HepG2 (cell line): ENCODE results near the gene LENEP. TPM values are rescaled to one million over a fixed set of nuclear protein-coding genes. Genes with fewer than 3 reads are reported as not detected.
A peak's percentile ranks its signal among the peaks of the same experiment; 100 is the strongest.

Source experiments
- AHR ChIP-seq: IDR thresholded peaks from 2 replicates; pipeline ENCODE4 v1.6.1; 2018; ENCODE audit warnings: missing genetic modification reagents, missing compliant biosample characterization
- ATAD3A ChIP-seq: sonication (generic); formaldehyde crosslinking; IDR thresholded peaks from 2 replicates; pipeline ENCODE4 v1.4.0; 2020; ENCODE audit warnings: missing genetic modification reagents
- ATF7-NPFF ChIP-seq: sonication (generic); formaldehyde crosslinking; IDR thresholded peaks from 2 replicates; pipeline ENCODE4 v1.8.1; 2023; ENCODE audit warnings: mild to moderate bottlenecking, low read depth, missing genetic modification reagents, moderate library complexity
- FOXM1 ChIP-seq: sonication (generic); formaldehyde crosslinking; IDR thresholded peaks from 2 replicates; pipeline ENCODE4 v1.5.0; 2020; ENCODE audit warnings: missing genetic modification reagents
- GATA4 ChIP-seq: sonication (generic); IDR thresholded peaks from 2 replicates; pipeline ENCODE4 v1.6.1; 2016; ENCODE audit warnings: antibody characterized with exemption, low read depth, borderline replicate concordance
- GMEB1 ChIP-seq: sonication (generic); formaldehyde crosslinking; IDR thresholded peaks from 2 replicates; pipeline ENCODE4 v1.5.1; 2020; ENCODE audit warnings: missing genetic modification reagents, mild to moderate bottlenecking, borderline replicate concordance
- ISX ChIP-seq: sonication (generic); formaldehyde crosslinking; conservative IDR thresholded peaks from 2 replicates; pipeline ENCODE4 v1.5.0; 2020; ENCODE audit warnings: missing genetic modification reagents
- MTF1 ChIP-seq: sonication (generic); formaldehyde crosslinking; IDR thresholded peaks from 2 replicates; pipeline ENCODE4 v1.5.0; 2020; ENCODE audit warnings: missing genetic modification reagents
- NFKB2 ChIP-seq: sonication (generic); formaldehyde crosslinking; IDR thresholded peaks from 2 replicates; pipeline ENCODE4 v1.4.0; 2020; ENCODE audit warnings: missing genetic modification reagents, borderline replicate concordance
- PLSCR1 ChIP-seq: sonication (generic); formaldehyde crosslinking; IDR thresholded peaks from 2 replicates; pipeline ENCODE4 v1.5.0; 2020; ENCODE audit warnings: missing genetic modification reagents, mild to moderate bottlenecking, borderline replicate concordance
- SRF ChIP-seq: IDR thresholded peaks from 2 replicates; pipeline ENCODE4 v1.6.1; 2011; ENCODE audit warnings: mild to moderate bottlenecking, low read depth, low read length, moderate library complexity
- U2AF2 ChIP-seq: fragments of 200-400 bp; formaldehyde crosslinking; IDR thresholded peaks from 2 replicates; pipeline ENCODE4 v1.6.1; 2017; ENCODE audit warnings: low read depth, mild to moderate bottlenecking, low read length
- ZC3H13 ChIP-seq: sonication (generic); formaldehyde crosslinking; IDR thresholded peaks from 2 replicates; pipeline ENCODE4 v1.8.1; 2023; ENCODE audit warnings: mild to moderate bottlenecking, missing genetic modification reagents, moderate library complexity
- ZNF20 ChIP-seq: sonication (generic); formaldehyde crosslinking; IDR thresholded peaks from 2 replicates; pipeline ENCODE4 v1.4.0; 2020; ENCODE audit warnings: mild to moderate bottlenecking, moderate library complexity, missing genetic modification reagents
- ZNF280B ChIP-seq: sonication (generic); formaldehyde crosslinking; IDR thresholded peaks from 2 replicates; pipeline ENCODE4 v1.5.0; 2020; ENCODE audit warnings: missing genetic modification reagents, mild to moderate bottlenecking, borderline replicate concordance
- ZNF569 ChIP-seq: sonication (generic); formaldehyde crosslinking; IDR thresholded peaks from 2 replicates; pipeline ENCODE4 v1.5.0; 2020; ENCODE audit warnings: mild to moderate bottlenecking, missing genetic modification reagents, moderate library complexity, borderline replicate concordance
- ZNF572 ChIP-seq: sonication (generic); formaldehyde crosslinking; IDR thresholded peaks from 2 replicates; pipeline ENCODE4 v1.5.1; 2020; ENCODE audit warnings: mild to moderate bottlenecking, missing genetic modification reagents
- ZNF589 ChIP-seq: sonication (generic); formaldehyde crosslinking; conservative IDR thresholded peaks from 2 replicates; pipeline ENCODE4 v1.8.0; 2022; ENCODE audit warnings: mild to moderate bottlenecking, moderate library complexity, missing genetic modification reagents
- ZNF674 ChIP-seq: sonication (generic); formaldehyde crosslinking; IDR thresholded peaks from 2 replicates; pipeline ENCODE4 v1.5.0; 2020; ENCODE audit warnings: low read depth, mild to moderate bottlenecking, missing genetic modification reagents
- ZNF740 ChIP-seq: sonication (generic); formaldehyde crosslinking; IDR thresholded peaks from 2 replicates; pipeline ENCODE4 v1.4.0; 2020; ENCODE audit warnings: missing genetic modification reagents
- ZNF75D ChIP-seq: sonication (generic); formaldehyde crosslinking; IDR thresholded peaks from 2 replicates; pipeline ENCODE4 v1.8.1; 2023; ENCODE audit warnings: missing genetic modification reagents, mild to moderate bottlenecking, borderline replicate concordance
- ZNF766 ChIP-seq: sonication (generic); formaldehyde crosslinking; IDR thresholded peaks from 2 replicates; pipeline ENCODE4 v1.5.0; 2020; ENCODE audit warnings: missing genetic modification reagents, borderline replicate concordance
- ZNF800 ChIP-seq: sonication (generic); formaldehyde crosslinking; IDR thresholded peaks from 2 replicates; pipeline ENCODE4 v1.4.0; 2020; ENCODE audit warnings: missing genetic modification reagents
- ZSCAN22 ChIP-seq: sonication (generic); formaldehyde crosslinking; IDR thresholded peaks from 2 replicates; pipeline ENCODE4 v1.4.0; 2020; ENCODE audit warnings: mild to moderate bottlenecking, missing genetic modification reagents
- ZSCAN29 ChIP-seq: sonication (generic); formaldehyde crosslinking; conservative IDR thresholded peaks from 2 replicates; pipeline ENCODE4 v1.4.0; 2020; ENCODE audit warnings: mild to moderate bottlenecking, missing genetic modification reagents
- polyA plus RNA-seq, 8 experiments: library from polyadenylated mRNA; depleted of rRNA in 3 of 8; stranded (reverse) in 7 of 8; unstranded in 1 of 8; fragments of >200 nt; fragmentation: Illumina TruSeq in 4 of 8; extraction: Trizol in 4 of 8; gene quantifications; 2 replicates each; pipeline versions ENCODE4 v1.2.1 to v1.2.3, GENCODE V29; 2011 to 2016; ENCODE audit warnings: low read depth in 4 of 8, missing spikeins in 1 of 8, mixed read lengths in 1 of 8; ENCODE audit not compliant: insufficient read depth in 1 of 8
- total RNA-seq, 5 experiments: library from RNA; depleted of rRNA; stranded (reverse); fragments of >200 nt; fragmentation: Illumina TruSeq; extraction: Trizol; gene quantifications; 2 replicates each; pipeline ENCODE4 v1.2.3, GENCODE V29; 2016; ENCODE audit warnings: low read depth in 1 of 5

The LENEP gene
- total and polyA plus RNA-seq, 2 of the 13 experiments (the other 11 are each of a cell fraction or from before 2014, with no cell fraction given): 0.29 TPM; not detected in 1

GRCh38 chr1:154962156-154962749 lies 31.1 kb upstream of the LENEP start (continued):
- no peak for TF ChIP-seq U2AF2
- TF ChIP-seq ZNF572 (CRISPR knock-in tag): no peak
- no peak for TF ChIP-seq ZSCAN29
- TF ChIP-seq MTF1 (CRISPR knock-in tag): no peak
- no peak for TF ChIP-seq ZNF75D (CRISPR knock-in tag)
- TF ChIP-seq ZNF589 (CRISPR knock-in tag): 0 out of 2 replicates have a peak, but pooled peaks have one; percentile 18
- TF ChIP-seq ZNF280B (CRISPR knock-in tag): no peak
- peak; percentile 68; the same call in 1 of the 2 replicates for TF ChIP-seq ZNF740
- 0 out of 2 replicates have a peak, but pooled peaks have one; percentile 2 for TF ChIP-seq GATA4
- TF ChIP-seq ISX (CRISPR knock-in tag): no peak
- no peak for TF ChIP-seq FOXM1
- peak; percentile 80; the same call in 1 of the 2 replicates for TF ChIP-seq ZC3H13 (CRISPR knock-in tag)
- TF ChIP-seq ZNF569: no peak
- TF ChIP-seq ZNF766 (CRISPR knock-in tag): 0 out of 2 replicates have a peak, but pooled peaks have one; percentile 13
- TF ChIP-seq ZNF20: no peak
- no peak for TF ChIP-seq ATAD3A
- no peak for TF ChIP-seq GMEB1
- TF ChIP-seq NFKB2: 0 out of 2 replicates have a peak, but pooled peaks have one; percentile 11
- TF ChIP-seq ZNF800: no peak
- no peak for TF ChIP-seq SRF
- TF ChIP-seq AHR (CRISPR knock-in tag): no peak
- TF ChIP-seq ZSCAN22: no peak
- TF ChIP-seq ATF7-NPFF (CRISPR knock-in tag): 0 out of 2 replicates have a peak, but pooled peaks have one; percentile 6
- TF ChIP-seq PLSCR1 (CRISPR knock-in tag): no peak
- TF ChIP-seq ZNF674: no peak
